ENCODE data around the gene MAPT.

- TF ChIP-seq CTCF (conservative IDR thresholded peaks at IDR 0.05; ENCODE audit: low read depth, low read length) (no peak), EZH2 (IDR thresholded peaks at IDR 0.05; ENCODE audit: borderline replicate concordance, low read depth, low read length, poor library complexity, severe bottlenecking) (no peak)
These were observed 153.5 kb downstream of the MAPT start for GRCh38 chr17:46047856-46048255.

All from A673 (cell line).